HG03196 (cell line): Measurements from ENCODE around the gene TMEM255B.
"Not testable (repeated sequence)": the region's sequence is repeated elsewhere in the genome, so short reads cannot be mapped to it uniquely, and the experiment has no call there.

Source experiments
- ATAC-seq: cut with Tn5 transposase; IDR thresholded peaks from one replicate; pipeline ENCODE4 v1.9.1; 2021; ENCODE audit not compliant: unreplicated experiment

Gene TMEM255B

GRCh38 chr13:113734099-113734825 is 24.8 kb upstream of the TMEM255B start:
- no peak for ATAC-seq

- ATAC-seq: no peak
Observed at GRCh38 chr13:113734826-113735125, 24.2 kb upstream of the TMEM255B start.

GRCh38 chr13:113735194-113735593 is 23.8 kb upstream of the TMEM255B start:
- no peak for ATAC-seq

GRCh38 chr13:113735750-113736149 is 23.3 kb upstream of the TMEM255B start:
- ATAC-seq: no peak

GRCh38 chr13:113736258-113736731 is 22.7 kb upstream of the TMEM255B start:
- ATAC-seq: no peak

GRCh38 chr13:113737803-113738202 is 21.2 kb upstream of the TMEM255B start:
- ATAC-seq: no peak

GRCh38 chr13:113739527-113740285 is 19.3 kb upstream of the TMEM255B start:
- ATAC-seq: no peak

GRCh38 chr13:113740286-113740556 is 18.8 kb upstream of the TMEM255B start:
- ATAC-seq: no peak

GRCh38 chr13:113740661-113741060 is 18.4 kb upstream of the TMEM255B start:
- ATAC-seq: no peak

GRCh38 chr13:113741191-113741668 is 17.8 kb upstream of the TMEM255B start:
- no peak for ATAC-seq

GRCh38 chr13:113742000-113742441 is 17.0 kb upstream of the TMEM255B start:
- ATAC-seq: no peak

- ATAC-seq: no peak
Observed at GRCh38 chr13:113742445-113743120, 16.4 kb upstream of the TMEM255B start.

GRCh38 chr13:113743366-113744195 is 15.4 kb upstream of the TMEM255B start:
- no peak for ATAC-seq

- ATAC-seq: no peak
Observed at GRCh38 chr13:113744197-113745000, 14.6 kb upstream of the TMEM255B start.

GRCh38 chr13:113745059-113745458 is 14.0 kb upstream of the TMEM255B start:
- no peak for ATAC-seq

GRCh38 chr13:113745500-113746142 is 13.4 kb upstream of the TMEM255B start:
- not testable (repeated sequence) for ATAC-seq

- ATAC-seq: no peak
Observed at GRCh38 chr13:113746143-113746525, 12.9 kb upstream of the TMEM255B start.

GRCh38 chr13:113746671-113747070 is 12.4 kb upstream of the TMEM255B start:
- ATAC-seq: no peak

GRCh38 chr13:113747291-113747833 is 11.7 kb upstream of the TMEM255B start:
- ATAC-seq: no peak
